Gastrocnemius medialis (tissue), 4 donors: ENCODE measurements around the gene TAX1BP3.

Experiments
- CTCF ChIP-seq, 5 experiments: fragments of 450-650 bp in 3 of 5; fragments of 200-600 bp in 2 of 5; sonication (generic) in 2 of 5; IDR thresholded peaks in 4 of 5; conservative IDR thresholded peaks in 1 of 5; 1 replicate in 4 of 5; 2 replicates in 1 of 5; pipeline ENCODE4 v1.5.1; 2016 to 2019; ENCODE audit warnings: antibody characterized with exemption in 5 of 5, mild to moderate bottlenecking in 3 of 5, moderate library complexity in 3 of 5
- POLR2A ChIP-seq, 2 donors: fragments of 450-650 bp; IDR thresholded peaks; one replicate each; pipeline ENCODE4 v1.6.1; 2017; ENCODE audit warnings: antibody characterized with exemption in 2 of 2, mild to moderate bottlenecking in 2 of 2, moderate library complexity in 2 of 2

GRCh38 chr17:3681565-3681964, 13.2 kb upstream of the TAX1BP3 start:
- TF ChIP-seq POLR2A (IDR thresholded peaks at IDR 0.05) (no peak), CTCF (IDR thresholded peaks at IDR 0.05 in 4 of 5, conservative IDR thresholded peaks at IDR 0.05 in 1 of 5) (no peak)
